Uterus (tissue), 2 donors: ENCODE measurements around the gene GPR55.

Source experiments
- POLR2A ChIP-seq, 2 donors: fragments of 450-650 bp; IDR thresholded peaks; one replicate each; pipeline ENCODE4 v1.6.1; 2016; ENCODE audit warnings: antibody characterized with exemption in 2 of 2, mild to moderate bottlenecking in 1 of 2, moderate library complexity in 1 of 2
- TF ChIP-seq, protein P1 (sequence below), 4 experiments: fragments of 200-600 bp in 2 of 4; fragments of 450-650 bp in 2 of 4; sonication (generic) in 2 of 4; IDR thresholded peaks; one replicate each; pipeline ENCODE4 v1.5.1; 2016 to 2019; ENCODE audit warnings: antibody characterized with exemption in 4 of 4, mild to moderate bottlenecking in 2 of 4, moderate library complexity in 1 of 4

- TF ChIP-seq, protein P1, sequence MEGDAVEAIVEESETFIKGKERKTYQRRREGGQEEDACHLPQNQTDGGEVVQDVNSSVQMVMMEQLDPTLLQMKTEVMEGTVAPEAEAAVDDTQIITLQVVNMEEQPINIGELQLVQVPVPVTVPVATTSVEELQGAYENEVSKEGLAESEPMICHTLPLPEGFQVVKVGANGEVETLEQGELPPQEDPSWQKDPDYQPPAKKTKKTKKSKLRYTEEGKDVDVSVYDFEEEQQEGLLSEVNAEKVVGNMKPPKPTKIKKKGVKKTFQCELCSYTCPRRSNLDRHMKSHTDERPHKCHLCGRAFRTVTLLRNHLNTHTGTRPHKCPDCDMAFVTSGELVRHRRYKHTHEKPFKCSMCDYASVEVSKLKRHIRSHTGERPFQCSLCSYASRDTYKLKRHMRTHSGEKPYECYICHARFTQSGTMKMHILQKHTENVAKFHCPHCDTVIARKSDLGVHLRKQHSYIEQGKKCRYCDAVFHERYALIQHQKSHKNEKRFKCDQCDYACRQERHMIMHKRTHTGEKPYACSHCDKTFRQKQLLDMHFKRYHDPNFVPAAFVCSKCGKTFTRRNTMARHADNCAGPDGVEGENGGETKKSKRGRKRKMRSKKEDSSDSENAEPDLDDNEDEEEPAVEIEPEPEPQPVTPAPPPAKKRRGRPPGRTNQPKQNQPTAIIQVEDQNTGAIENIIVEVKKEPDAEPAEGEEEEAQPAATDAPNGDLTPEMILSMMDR (IDR thresholded peaks at IDR 0.05), result no peak
- TF ChIP-seq POLR2A (IDR thresholded peaks at IDR 0.05), result no peak
Observed at GRCh38 chr2:230886671-230887071, 38.4 kb downstream of the GPR55 start.
